SK-N-MC (cell line): ENCODE data around the gene EGLN1.

Source experiments
- EZH2 ChIP-seq: fragments of 200-600 bp; sonication (generic); IDR thresholded peaks from one replicate; pipeline ENCODE4 v1.6.1; 2017; ENCODE audit warnings: antibody characterized with exemption
- POLR2AphosphoS5 ChIP-seq: IDR thresholded peaks from 2 replicates; pipeline ENCODE4 v1.6.1; 2012; ENCODE audit warnings: mild to moderate bottlenecking, low read depth, low read length, borderline replicate concordance

DNA sequence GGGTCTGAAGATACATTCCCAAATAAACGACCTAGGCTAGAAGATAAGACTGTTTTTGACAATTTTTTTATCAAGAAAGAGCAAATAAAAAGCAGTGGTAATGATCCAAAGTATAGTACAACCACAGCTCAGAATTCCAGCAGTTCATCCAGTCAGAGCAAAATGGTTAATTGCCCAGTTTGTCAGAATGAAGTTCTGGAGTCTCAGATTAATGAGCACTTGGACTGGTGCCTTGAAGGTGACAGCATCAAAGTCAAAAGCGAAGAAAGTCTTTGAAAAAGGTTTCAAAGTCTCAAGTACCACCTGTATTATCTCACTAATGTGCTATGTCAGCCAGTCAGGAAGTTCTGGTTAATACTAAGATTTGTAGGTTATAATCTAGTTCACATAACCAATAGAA, 69.0 kb downstream of the EGLN1 start:
- TF ChIP-seq EZH2 (no peak), POLR2AphosphoS5 (no peak)
